GM21717 (cell line): ENCODE measurements around the gene ALKAL2.

Source experiments
- ATAC-seq: cut with Tn5 transposase; IDR thresholded peaks from one replicate; pipeline ENCODE4 v1.9.1; 2021; ENCODE audit warnings: mild to moderate bottlenecking, moderate library complexity; ENCODE audit not compliant: unreplicated experiment

The ALKAL2 gene

GRCh38 chr2:290090-290722 is 2.3 kb upstream of the ALKAL2 start:
- ATAC-seq = no peak

DNA sequence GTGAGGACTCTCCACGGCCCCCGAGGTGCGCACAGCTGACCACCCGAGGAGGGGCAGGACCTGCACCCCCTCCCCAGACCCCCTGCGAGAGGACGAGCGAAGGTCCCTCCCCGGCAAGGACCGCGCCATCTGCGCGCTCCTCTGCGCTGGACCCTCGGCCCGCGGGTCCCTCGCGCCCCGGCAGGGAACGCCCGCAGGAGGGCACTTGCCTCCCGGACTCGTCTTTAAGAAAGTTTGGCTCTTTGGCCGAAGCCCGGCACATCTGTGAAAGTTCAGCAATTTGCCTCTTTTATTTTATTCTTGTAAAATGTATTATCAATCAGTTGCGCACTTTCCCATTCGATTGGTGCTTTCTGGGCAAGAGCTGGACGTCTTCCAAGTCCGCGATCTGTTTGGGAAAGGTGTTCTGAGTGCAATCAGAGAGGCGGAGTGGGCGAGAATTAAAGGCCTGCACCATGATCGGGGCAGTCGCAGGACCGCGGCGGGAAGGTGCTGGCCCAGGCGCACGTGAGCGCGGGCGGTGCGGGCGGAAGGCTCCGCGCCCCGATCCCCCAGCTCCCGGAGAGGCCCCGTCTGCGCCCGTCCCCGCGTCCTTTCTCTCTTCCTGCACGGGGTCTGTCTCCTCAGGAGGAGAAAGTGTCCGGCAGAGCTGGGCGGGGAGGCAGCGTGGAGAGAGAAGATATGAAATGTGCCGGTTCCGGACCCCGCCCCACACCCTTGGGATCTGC is 1.6 kb upstream of the ALKAL2 start:
- no peak for ATAC-seq

- ATAC-seq = no peak
These were observed 969 bp upstream of the ALKAL2 start for GRCh38 chr2:288758-289361.

DNA sequence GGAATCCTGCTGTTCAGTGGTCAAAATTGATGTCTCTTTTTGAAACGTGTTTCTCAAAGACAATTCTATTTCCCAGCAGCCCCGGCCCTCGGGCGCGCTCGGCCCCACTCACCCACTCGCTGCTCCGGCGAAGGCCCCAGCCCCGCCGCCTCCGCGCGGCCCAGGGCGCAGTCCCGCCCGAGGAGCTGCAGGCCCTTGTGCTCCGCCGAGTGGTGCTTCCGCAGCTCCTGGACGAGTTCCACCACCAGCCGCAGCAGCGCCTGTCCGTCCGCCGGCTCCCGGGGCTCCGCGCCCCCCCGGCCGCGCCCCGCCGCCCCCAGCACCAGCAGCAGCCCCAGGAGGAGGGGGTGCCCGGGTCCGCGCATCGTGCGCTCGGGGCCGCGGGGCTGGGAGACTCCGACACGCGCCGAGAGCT is 413 bp downstream of the ALKAL2 start:
- ATAC-seq = no peak

- ATAC-seq = no peak
These were observed 1.0 kb downstream of the ALKAL2 start for GRCh38 chr2:286774-287392.

GRCh38 chr2:286035-286434 is 1.9 kb downstream of the ALKAL2 start:
- no peak for ATAC-seq

DNA sequence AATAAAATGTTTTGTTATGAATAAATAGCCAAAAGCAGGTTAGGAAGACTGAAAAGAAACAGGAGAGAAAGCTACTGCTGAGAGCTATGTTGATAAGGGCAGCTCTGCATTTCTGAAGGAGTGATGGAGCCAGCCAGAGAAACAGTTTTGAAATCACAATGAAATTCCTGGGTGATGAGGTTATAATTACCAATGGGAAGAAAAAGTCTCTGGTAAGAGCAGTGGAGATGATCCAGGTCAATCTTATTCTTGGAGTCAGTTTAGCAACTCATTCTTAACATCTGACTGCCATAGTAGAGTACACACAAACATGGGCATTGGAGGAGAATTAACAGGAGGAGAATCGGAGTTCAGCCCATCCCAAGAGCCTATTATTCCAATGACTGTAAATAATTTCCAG is 2.4 kb downstream of the ALKAL2 start:
- ATAC-seq = no peak

GRCh38 chr2:284896-285492 is 2.9 kb downstream of the ALKAL2 start:
- ATAC-seq = no peak

DNA sequence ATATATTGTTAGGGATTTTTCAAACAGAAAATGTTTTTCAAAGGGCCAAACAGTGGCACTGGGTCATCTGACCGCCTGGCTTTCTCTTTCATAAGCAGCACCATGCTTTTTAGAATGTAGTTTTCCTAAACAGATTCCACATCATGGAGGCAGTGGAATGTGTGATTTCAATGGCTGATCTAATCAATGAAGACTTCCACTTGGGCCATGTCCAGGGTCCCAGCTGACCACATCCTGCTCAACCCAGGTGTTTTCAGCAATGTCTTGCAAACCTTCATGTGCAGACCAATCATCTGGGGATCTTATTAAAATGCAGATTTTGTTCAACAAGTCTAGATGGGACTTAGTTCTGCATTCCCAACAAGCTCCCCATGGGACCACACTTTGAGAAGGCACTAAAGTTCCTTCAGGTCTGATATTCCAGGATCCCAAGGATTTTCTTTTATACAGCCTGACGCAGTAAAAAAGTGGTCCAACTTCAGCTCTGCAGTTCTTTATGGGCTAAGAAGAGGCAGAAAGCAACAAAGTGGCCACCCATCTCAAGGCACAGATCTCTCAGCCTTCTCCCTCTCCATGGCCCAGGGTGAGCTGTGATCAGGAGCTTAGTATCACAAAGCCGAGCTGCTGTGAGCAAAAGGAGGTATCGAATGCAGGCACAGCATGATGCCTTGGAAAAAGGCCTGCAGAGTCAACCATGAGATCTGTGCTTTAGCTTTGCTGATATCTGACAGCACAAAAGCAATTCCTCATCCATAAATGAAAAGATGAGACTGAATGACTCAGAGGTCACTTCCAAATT is 3.7 kb downstream of the ALKAL2 start:
- ATAC-seq = no peak

DNA sequence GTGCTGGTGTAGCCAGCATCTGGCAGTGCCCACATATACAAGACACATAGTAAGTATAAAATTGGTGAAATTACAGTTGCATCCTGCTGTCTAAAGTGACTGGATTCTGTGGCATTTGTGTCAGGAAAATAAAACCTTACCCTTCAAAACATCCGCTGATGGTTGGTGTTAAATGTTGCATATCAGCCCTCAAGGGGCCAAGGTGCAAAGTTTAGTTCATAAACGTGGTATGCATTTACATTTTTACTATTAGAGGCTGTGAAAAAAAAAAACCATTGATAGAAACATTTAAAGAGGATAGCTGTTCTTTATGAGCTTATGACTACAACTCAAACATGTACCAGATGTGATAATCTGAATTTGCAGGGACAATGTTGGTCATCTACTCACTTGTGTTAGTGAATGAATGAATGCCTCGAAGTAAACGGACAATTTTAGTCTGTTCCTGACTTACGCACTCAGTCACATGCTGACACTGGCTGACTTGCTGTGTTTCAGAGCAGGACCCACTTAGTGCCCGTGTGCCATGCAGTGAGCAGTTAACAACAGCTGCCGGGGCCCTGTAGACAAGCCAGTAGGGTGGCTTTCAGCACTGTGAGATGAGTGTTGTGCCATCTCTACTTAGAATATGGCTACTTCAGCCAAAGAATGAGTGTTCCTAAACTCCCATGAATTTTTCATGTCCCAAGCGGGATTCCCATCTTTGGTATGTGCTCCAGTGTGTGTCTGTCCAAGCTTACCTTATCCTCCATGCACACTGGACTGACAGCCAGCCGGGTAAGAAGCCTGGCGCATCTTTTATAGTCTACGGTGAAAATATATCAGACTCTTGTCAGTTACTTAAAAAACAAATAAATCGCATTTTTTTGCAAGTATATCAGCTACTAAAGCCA is 5.3 kb downstream of the ALKAL2 start:
- no peak for ATAC-seq

GRCh38 chr2:281381-281780 is 6.5 kb downstream of the ALKAL2 start:
- ATAC-seq = no peak

- ATAC-seq = no peak
These were observed 7.2 kb downstream of the ALKAL2 start for GRCh38 chr2:280650-281110.

DNA sequence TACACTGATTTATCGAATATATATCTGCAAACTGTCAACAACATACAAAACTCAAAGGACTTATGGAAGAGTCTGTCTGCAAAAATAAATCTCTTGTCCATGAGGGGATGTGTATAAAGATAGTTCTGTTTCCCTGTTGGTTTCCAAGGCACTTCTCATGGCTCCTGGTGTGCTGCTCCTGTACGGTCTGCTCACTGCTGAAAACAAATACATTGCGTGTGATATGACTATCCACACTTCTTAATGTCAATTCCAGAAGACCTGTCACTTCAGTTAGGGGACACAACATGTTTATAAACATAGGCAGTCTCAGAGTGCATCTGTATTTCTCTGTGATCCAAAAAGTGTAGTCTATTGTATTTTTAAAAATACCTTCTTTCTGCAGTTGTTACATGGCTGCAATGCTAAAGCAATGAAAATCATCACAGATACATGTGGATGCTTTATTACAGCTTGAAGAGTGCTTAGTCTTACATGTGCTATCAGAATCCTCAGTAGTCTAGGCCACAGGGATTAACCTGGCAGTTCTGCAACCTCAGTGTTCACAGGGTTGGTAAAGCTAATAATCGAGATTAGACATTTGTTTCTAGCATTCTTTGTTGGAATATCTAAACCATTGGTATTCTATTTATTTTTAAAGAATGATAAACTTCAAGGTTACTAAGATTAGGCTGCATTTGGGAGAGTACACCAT is 7.8 kb downstream of the ALKAL2 start:
- ATAC-seq = no peak

DNA sequence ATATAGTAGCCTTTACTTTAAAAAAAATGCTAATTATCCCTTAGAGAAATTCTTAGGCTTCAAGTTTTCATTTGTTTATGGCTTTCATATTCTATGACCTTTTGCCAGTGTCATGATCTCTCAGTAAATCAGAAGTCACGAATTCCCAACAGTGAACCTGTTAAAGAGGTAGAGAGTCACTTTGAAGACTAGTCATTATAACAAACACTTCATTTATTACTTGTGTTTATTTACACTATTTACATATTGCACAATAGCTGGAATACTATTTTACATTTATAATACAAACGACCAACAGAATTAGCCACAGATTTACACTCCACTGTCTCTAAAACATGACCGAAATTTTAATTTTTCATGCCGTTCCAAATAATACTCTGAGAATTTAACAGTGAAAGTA is 8.5 kb downstream of the ALKAL2 start:
- no peak for ATAC-seq

DNA sequence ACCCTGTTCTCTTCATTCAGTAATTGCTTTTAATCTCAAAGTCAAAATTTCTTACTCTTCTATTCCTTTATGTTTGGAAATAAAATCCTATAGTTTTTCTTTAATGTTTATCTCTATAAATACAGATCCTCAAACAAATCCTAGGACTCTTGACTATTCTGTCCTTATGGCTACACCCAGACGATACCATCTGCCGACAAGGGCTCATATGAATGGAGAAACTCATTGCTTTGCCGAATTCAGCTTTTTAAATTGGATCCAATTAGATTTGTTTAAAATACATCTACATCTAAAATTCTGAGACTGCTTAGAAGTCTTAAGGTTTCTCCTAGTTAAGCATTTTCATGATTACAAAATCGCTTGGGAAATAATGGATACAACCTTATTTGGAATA is 9.0 kb downstream of the ALKAL2 start:
- ATAC-seq = no peak

DNA sequence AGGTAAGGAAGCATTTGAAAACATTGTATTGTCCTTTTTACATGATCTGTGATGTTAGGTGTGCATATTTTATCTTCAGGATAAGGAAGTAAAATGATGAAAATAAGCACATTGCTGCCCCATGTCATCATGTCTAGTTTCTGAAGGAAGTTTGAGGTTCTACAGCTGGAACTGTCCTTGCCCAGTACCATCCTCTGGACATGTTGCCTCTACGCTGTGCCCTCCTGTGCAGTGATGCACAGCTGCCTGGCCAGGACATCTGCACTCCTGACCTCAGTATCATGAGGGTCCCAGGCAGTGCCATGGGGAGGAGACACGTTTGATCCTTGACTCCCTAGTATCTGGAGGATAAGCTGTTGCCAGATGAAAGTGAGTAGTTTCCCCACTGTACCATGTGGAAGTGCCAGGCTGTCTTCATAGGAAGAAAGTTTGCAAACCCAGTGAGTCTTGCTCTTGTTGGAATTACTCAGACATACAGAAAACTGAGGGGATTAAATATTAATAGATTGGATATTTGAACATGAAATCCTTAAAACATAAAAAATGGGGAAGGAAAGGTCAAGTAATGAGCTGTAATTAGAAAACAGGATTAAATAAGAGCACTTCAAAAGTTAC is 9.5 kb downstream of the ALKAL2 start:
- no peak for ATAC-seq

DNA sequence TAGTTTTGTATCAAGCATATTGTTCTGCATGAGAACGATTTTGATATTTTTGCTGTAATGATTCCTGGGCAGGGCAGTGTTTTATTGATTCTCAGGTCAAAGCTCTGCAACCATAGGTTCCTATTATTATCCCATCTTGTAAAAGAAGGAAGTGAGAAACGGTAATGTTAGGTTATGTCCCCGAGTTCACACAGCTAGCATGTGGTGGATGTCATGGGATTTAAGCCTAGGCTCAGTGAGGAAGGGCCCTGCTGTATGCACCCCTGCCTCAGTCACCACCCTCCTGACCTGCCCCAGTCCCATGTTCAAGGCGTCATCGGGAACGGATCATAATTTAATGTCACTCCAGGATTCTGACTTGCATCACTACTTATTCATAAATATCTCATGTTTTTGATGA is 12.4 kb downstream of the ALKAL2 start:
- ATAC-seq = peak; percentile 98

DNA sequence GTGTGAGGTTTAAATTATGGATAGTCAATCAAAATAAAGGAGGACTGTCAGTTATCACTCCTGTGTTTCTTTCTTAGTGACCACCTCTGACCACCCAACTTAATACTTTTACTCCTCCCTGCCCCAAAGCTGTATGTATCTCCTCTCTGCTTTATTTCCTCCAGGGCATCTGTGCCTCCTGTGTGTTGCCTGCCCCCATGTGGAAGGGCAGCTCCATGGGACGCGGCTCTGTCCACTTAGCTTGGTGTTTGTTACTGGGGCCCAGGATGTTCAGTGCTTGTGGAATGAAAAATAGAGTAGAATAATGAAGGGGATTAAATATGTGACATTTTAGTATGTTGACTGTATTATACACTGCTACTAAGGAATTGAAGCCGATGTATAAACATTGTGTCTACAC is 13.4 kb downstream of the ALKAL2 start:
- ATAC-seq = no peak

DNA sequence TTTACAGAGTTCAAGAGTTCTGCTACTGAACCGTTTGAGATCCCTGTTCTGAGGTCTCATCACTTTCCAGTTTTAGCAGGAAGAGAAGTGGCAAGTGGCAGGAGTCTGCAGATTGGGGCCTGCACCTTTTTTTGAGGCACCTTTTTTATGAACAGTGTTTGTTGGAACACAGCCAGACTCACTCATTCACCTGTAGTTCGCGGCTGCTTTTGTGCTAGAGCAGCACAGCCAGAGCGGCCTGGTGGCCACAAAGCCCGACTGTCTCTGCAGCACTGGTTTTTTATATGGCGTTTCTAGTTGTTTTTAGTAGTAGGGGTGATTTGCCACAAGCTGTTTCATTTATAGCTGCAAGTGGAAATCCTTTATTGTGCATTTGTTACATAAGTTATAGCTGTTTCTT is 14.6 kb downstream of the ALKAL2 start:
- ATAC-seq = no peak
